ENCODE results near the gene SCYGR1.

DNA sequence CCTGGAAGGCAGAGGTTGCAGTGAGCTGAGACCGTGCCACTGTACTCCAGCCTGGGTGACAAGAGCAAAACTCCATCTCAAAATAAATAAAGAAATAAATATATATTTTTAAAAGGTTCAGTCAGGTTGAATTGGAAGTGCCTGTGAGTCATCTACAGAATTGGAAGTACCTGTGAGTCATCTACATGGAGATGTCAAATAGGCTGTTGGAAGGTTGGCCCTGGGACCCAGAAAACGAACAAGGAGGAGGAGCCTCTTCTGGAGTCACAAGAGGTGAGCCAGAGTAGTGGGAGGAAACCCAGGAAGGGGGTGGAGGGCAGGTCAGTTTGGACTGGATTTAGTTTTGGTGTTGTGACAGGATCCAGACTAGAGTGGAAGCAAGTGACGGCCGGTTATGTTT is 15.2 kb upstream of the SCYGR1 start:
- TF ChIP-seq, protein P1, sequence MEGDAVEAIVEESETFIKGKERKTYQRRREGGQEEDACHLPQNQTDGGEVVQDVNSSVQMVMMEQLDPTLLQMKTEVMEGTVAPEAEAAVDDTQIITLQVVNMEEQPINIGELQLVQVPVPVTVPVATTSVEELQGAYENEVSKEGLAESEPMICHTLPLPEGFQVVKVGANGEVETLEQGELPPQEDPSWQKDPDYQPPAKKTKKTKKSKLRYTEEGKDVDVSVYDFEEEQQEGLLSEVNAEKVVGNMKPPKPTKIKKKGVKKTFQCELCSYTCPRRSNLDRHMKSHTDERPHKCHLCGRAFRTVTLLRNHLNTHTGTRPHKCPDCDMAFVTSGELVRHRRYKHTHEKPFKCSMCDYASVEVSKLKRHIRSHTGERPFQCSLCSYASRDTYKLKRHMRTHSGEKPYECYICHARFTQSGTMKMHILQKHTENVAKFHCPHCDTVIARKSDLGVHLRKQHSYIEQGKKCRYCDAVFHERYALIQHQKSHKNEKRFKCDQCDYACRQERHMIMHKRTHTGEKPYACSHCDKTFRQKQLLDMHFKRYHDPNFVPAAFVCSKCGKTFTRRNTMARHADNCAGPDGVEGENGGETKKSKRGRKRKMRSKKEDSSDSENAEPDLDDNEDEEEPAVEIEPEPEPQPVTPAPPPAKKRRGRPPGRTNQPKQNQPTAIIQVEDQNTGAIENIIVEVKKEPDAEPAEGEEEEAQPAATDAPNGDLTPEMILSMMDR (IDR thresholded peaks at IDR 0.05), result no peak
- TF ChIP-seq POLR2A (IDR thresholded peaks at IDR 0.05), result no peak

All from body of pancreas (tissue), 4 donors.